ENCODE measurements around the gene CGB5.

DNA sequence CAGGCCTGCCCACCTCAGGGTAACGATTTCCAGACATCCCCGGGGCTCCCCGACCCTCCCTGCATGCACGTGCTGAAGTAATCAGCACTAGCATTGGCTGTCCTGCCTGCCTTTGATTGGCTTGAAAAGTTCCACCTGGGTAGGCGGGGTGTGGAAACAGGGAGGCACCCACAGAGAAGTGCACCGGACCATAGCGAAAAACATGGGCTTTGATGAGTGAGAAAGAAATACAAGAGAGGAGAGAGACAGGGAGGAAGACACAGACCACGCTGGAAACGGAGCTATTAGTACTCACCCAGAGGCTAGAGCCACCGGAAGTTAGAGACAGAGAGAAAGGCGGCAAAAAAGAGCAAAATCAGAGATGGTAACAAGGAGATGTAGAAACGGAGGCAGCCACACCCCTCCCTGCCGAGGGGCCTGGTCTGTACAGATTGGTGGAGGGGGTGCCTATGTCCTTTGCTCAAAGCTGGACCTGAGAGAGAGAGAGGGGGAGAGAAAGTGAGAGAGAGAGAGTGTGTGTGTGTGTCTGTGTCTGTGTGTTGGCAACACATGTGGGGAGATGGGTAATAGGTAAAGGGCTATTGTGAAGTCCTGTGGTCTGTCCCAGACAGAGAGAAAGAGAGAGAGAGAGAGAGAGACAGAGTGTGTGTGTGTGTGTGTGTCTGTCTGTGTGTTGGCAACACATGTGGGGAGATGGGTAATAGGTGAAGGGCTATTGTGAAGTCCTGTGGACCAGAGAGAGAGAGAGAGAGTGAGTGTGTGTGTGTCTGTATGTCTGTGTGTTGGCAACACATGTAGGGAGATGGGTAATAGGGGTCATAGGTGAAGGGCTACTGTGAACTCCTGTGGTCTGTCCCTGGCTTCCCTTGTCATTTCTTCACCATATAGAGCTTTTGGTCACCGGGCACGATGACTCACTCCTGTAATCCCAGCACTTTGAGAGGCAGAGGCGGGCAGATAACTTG lies 22.4 kb upstream of the CGB5 start:
- no peak for TF ChIP-seq POLR2A (IDR thresholded peaks at IDR 0.05; ENCODE audit: low read length)
- no peak for TF ChIP-seq GATA1 (IDR thresholded peaks at IDR 0.05; ENCODE audit: low read depth, low read length)

Measured in erythroblast (primary cell).